Brain microvascular endothelial cell (primary cell): ENCODE measurements around the gene TMEM63C.

ENCODE experiments used
- DNase-seq: peaks from one replicate; pipeline ENCODE4 v3.0.0-alpha.2; 2020
- H3K27ac ChIP-seq: fragments of 250-450 bp; sonication (Bioruptor Pico); 2 replicates; pipeline ENCODE4 v1.5.1; 2020; ENCODE audit warnings: mild to moderate bottlenecking, moderate library complexity
- H3K27me3 ChIP-seq: fragments of 250-450 bp; sonication (Bioruptor Pico); replicated peaks from 2 replicates; pipeline ENCODE4 v1.5.1; 2020; ENCODE audit warnings: mild to moderate bottlenecking
- H3K36me3 ChIP-seq: fragments of 250-450 bp; sonication (Bioruptor Pico); replicated peaks from 2 replicates; pipeline ENCODE4 v1.5.1; 2020; ENCODE audit warnings: mild to moderate bottlenecking
- H3K4me3 ChIP-seq: 2 replicates; pipeline ENCODE4 v1.5.1; 2011; ENCODE audit warnings: low read depth, mild to moderate bottlenecking, control low read depth, low read length, moderate library complexity
- in situ Hi-C: cut with HindIII; loops from 2 replicates; pipeline ENCODE4 v1.10.0; 2017; ENCODE audit warnings: low sequenced_read_pairs, low pct_ligation_motif_present
- TF ChIP-seq, protein P1 (sequence below): IDR thresholded peaks from 2 replicates; pipeline ENCODE4 v1.5.1; 2011; ENCODE audit warnings: low read depth, mild to moderate bottlenecking, moderate library complexity, low read length, control low read depth, inconsistent platforms; ENCODE audit errors: missing control alignments

The TMEM63C gene

DNA sequence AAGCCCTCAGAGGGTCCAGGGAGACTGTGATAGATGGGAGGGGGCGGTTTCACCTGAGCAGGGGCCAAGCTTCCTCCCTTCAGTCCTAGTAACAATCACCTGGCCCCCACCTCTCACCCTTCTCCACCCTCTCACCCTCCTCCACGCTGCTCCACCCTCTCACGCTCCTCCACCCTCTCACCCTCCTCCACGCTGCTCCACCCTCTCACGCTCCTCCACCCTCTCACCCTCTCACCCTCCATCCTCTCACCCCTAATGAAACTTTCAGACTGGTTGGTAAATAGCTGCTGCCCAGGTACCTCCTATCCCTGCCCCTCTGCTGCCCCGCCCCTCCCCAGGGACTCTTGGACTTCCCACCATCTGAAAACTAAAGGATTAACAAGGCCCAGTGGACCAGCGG lies 55.2 kb downstream of the TMEM63C start:
- TF ChIP-seq, protein P1, sequence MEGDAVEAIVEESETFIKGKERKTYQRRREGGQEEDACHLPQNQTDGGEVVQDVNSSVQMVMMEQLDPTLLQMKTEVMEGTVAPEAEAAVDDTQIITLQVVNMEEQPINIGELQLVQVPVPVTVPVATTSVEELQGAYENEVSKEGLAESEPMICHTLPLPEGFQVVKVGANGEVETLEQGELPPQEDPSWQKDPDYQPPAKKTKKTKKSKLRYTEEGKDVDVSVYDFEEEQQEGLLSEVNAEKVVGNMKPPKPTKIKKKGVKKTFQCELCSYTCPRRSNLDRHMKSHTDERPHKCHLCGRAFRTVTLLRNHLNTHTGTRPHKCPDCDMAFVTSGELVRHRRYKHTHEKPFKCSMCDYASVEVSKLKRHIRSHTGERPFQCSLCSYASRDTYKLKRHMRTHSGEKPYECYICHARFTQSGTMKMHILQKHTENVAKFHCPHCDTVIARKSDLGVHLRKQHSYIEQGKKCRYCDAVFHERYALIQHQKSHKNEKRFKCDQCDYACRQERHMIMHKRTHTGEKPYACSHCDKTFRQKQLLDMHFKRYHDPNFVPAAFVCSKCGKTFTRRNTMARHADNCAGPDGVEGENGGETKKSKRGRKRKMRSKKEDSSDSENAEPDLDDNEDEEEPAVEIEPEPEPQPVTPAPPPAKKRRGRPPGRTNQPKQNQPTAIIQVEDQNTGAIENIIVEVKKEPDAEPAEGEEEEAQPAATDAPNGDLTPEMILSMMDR = no peak
- in situ Hi-C loops = no loop called here

DNA sequence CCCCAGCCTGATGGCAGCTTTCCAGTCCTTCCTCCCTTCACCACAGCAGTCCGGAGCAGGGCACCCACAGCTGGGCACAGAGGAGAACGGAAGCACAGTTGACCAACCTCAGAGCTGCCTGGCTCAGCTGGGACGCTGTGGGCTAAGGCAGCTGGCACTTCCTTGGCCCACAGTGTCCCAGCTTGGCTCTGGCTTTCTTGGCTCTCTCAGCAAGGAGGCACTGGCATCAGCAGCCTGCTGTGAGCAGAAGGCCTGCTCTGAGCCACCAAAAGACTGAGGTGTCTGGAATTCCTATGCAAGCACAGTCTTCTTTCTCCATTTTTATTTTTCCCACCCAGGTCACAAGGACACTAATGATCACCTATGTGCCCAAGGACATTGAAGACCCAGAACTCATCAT lies 56.8 kb downstream of the TMEM63C start:
- Histone ChIP-seq H3K27me3 (no peaks in the 10 kb centered on the region), H3K4me3 (no peak overlapping the region), H3K36me3 (no peaks in the 10 kb centered on the region), H3K27ac (no peak overlapping the region)
- TF ChIP-seq, protein P1 = no peak
- in situ Hi-C loops = no loop called here
- DNase-seq = no peak

More for the DNA sequence above, 55.2 kb downstream of the TMEM63C start:
- Histone ChIP-seq H3K4me3 (no peak overlapping the region), H3K36me3 (no peaks in the 10 kb centered on the region), H3K27ac (no peak overlapping the region), H3K27me3 (no peaks in the 10 kb centered on the region)
- DNase-seq = no peak

DNA sequence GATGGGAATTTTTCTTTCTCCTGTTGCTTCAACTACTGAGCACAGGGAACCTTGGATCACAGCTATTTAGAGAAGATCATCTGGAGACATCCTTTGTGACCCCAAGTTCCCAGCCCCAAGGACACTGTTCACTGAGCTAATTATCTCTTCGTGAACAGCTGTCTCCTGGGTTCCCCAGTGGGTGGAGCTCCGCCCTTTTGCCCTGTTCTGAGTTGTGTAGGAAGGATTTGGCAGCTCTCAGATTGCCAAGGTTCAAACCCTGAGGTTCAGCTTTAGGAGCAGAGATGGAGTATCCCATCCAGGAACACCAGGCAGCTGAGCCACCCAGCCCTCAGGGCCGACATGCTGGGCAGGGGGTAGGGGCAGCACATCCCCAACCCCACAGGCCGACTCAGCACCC lies 57.4 kb downstream of the TMEM63C start:
- in situ Hi-C loops = no loop called here
- no peak overlapping the region for H3K27ac ChIP-seq
- H3K4me3 ChIP-seq = no peak overlapping the region
- DNase-seq = no peak
- TF ChIP-seq, protein P1 = no peak
- no peaks in the 10 kb centered on the region for H3K27me3 ChIP-seq
- H3K36me3 ChIP-seq = no peaks in the 10 kb centered on the region

DNA sequence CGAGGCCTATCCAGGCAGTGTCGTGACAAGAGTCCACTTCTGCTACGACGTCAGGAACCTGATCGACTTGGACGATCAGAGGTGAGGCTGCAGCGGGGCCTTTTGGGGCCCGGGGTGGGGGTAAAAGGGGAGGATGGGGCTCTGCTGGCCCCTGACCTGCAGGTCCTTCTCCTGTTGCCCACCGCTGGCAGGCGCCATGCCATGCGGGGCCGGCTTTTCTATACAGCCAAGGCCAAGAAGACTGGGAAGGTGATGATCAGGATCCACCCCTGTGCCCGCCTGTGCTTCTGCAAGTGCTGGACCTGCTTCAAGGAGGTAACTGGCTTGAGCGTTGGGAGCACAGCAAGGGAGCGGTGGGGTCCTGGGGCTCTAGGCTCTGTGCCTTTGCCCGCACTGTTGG lies 57.8 kb downstream of the TMEM63C start:
- Histone ChIP-seq H3K36me3 (no peaks in the 10 kb centered on the region), H3K4me3 (no peak overlapping the region), H3K27me3 (no peaks in the 10 kb centered on the region), H3K27ac (no peak overlapping the region)
- TF ChIP-seq, protein P1 = no peak
- DNase-seq = no peak
- in situ Hi-C loops = no loop called here

DNA sequence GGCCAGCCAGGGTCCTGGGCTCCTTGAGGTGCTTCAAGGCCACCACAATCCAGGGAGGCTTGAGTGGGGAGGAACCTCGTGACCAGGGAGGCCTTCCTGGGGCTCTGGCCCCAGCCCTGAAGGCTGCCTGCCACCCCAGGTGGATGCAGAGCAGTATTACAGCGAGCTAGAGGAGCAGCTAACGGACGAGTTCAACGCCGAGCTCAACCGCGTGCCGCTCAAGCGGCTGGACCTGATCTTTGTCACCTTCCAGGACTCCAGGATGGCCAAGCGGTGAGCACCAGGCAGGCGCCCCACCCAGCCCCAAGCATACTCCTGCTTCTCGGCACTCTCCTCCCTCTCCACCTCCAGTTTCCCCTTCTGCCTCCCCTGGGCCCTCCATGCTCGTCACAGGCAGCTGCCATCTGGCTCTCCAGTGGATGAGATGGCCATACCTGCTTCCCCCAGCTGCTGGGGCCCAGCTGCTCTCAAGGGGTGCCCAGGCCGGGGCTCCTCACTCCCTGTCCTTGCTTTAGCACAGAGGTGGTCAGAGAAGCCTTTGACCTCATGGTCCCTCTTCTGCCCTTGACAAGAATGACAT lies 58.8 kb downstream of the TMEM63C start:
- no peak for DNase-seq
- no peak overlapping the region for H3K4me3 ChIP-seq
- in situ Hi-C loops = no loop called here
- H3K27me3 ChIP-seq = no peaks in the 10 kb centered on the region
- H3K27ac ChIP-seq = no peak overlapping the region
- TF ChIP-seq, protein P1 = no peak
- no peaks in the 10 kb centered on the region for H3K36me3 ChIP-seq

DNA sequence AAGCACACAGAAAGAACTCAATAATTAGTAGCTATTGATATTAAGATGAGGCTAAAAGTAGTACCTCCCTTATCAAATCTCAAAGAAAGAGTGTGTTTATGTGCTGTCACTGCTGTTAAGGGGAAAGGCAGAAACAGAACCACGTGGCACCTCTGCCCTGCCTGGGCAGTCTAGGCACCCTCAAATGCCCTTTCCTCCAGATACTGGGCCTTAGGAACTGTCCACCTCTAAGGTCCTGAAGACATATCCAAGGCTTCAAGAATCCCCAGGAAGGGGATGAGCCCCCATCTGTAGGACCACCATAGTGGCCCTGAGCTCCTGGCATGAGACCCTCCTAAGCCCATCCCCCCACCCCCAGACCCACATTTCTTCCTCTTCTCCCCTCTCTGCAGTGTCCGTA lies 60.4 kb downstream of the TMEM63C start:
- Histone ChIP-seq H3K27me3 (no peaks in the 10 kb centered on the region), H3K27ac (no peak overlapping the region), H3K4me3 (no peak overlapping the region), H3K36me3 (no peaks in the 10 kb centered on the region)
- TF ChIP-seq, protein P1 = no peak
- no peak for DNase-seq
- in situ Hi-C loops = no loop called here
